GM12891 (cell line): ENCODE results near the gene TRAP1.

Experiments used
- PAX5 ChIP-seq: IDR thresholded peaks from 2 replicates; pipeline ENCODE4 v1.6.1; 2011; ENCODE audit warnings: low read length, moderate library complexity, mild to moderate bottlenecking; ENCODE audit not compliant: insufficient read depth, severe bottlenecking
- POLR2A ChIP-seq: IDR thresholded peaks from 2 replicates; pipeline ENCODE4 v1.6.1; 2011; ENCODE audit warnings: low read depth, low read length, control low read depth
- POLR2AphosphoS5 ChIP-seq: IDR thresholded peaks from 2 replicates; pipeline ENCODE4 v1.6.1; 2011; ENCODE audit warnings: low read depth, low read length, control low read depth
- POU2F2 ChIP-seq: IDR thresholded peaks from 2 replicates; pipeline ENCODE4 v1.6.1; 2011; ENCODE audit warnings: low read depth, mild to moderate bottlenecking, control low read depth, low read length, moderate library complexity
- SPI1 ChIP-seq: IDR thresholded peaks from 2 replicates; pipeline ENCODE4 v1.6.1; 2011; ENCODE audit warnings: low read depth, low read length, control low read depth
- TAF1 ChIP-seq: IDR thresholded peaks from 2 replicates; pipeline ENCODE4 v1.6.1; 2011; ENCODE audit warnings: low read depth, low read length, control low read depth

GRCh38 chr16:3713587-3714242 lies 3.6 kb downstream of the TRAP1 start:
- TF ChIP-seq POLR2AphosphoS5 (0 out of 2 replicates have a peak, but pooled peaks have one; percentile 60), POLR2A (no peak), SPI1 (no peak), POU2F2 (no peak), TAF1 (no peak), PAX5 (no peak)
